GM12878 (cell line): ENCODE measurements around the gene ACSF3.

ENCODE experiments used
- ATF2 ChIP-seq: IDR thresholded peaks from 2 replicates; pipeline ENCODE4 v1.6.1; 2012; ENCODE audit warnings: low read length, inconsistent platforms
- BMI1 ChIP-seq: fragments of 450-650 bp; IDR thresholded peaks from 2 replicates; pipeline ENCODE4 v1.6.1; 2016; ENCODE audit warnings: mild to moderate bottlenecking, moderate library complexity, borderline replicate concordance
- CBX5 ChIP-seq: sonication (generic); IDR thresholded peaks from 2 replicates; pipeline ENCODE4 v1.6.1; 2016; ENCODE audit warnings: low read depth, moderate library complexity, mild to moderate bottlenecking, inconsistent platforms
- CEBPB ChIP-seq, 2 experiments: fragments of 150-350 bp in 1 of 2; IDR thresholded peaks; 2 replicates each; pipeline ENCODE4 v1.6.1; 2012 to 2014; ENCODE audit warnings: low read depth in 2 of 2, low read length in 2 of 2, borderline replicate concordance in 1 of 2, inconsistent platforms in 1 of 2
- CHD2 ChIP-seq: IDR thresholded peaks from 2 replicates; pipeline ENCODE4 v1.6.1; 2011; ENCODE audit warnings: low read depth, low read length, improper control_type of control experiment, borderline replicate concordance
- CTCF ChIP-seq, 3 experiments: IDR thresholded peaks in 2 of 3; conservative IDR thresholded peaks in 1 of 3; 2 replicates each; pipeline ENCODE4 v1.5.1; 2011; ENCODE audit warnings: low read depth in 3 of 3, low read length in 3 of 3, mild to moderate bottlenecking in 3 of 3, control low read depth in 2 of 3, moderate library complexity in 2 of 3, inconsistent platforms in 1 of 3, mixed read lengths in 1 of 3; ENCODE audit not compliant: control insufficient read depth in 2 of 3, insufficient read depth in 1 of 3; ENCODE audit errors: extremely low read depth in 1 of 3
- GABPA ChIP-seq: IDR thresholded peaks from 2 replicates; pipeline ENCODE4 v1.6.1; 2014; ENCODE audit warnings: antibody characterized with exemption, low read depth, mild to moderate bottlenecking, inconsistent platforms
- JUNB ChIP-seq: IDR thresholded peaks from 2 replicates; pipeline ENCODE4 v1.6.1; 2016; ENCODE audit warnings: antibody characterized with exemption, mild to moderate bottlenecking
- NR2C1 ChIP-seq: fragments of 450-650 bp; IDR thresholded peaks from 2 replicates; pipeline ENCODE4 v1.6.1; 2017; ENCODE audit warnings: antibody characterized with exemption, mild to moderate bottlenecking, moderate library complexity
- PBX3 ChIP-seq: IDR thresholded peaks from 2 replicates; pipeline ENCODE4 v1.6.1; 2011; ENCODE audit warnings: mild to moderate bottlenecking, low read depth, low read length, moderate library complexity; ENCODE audit not compliant: insufficient replicate concordance
- POLR2AphosphoS2 ChIP-seq: IDR thresholded peaks from 2 replicates; pipeline ENCODE4 v1.6.1; 2011; ENCODE audit warnings: low read depth, mild to moderate bottlenecking, low read length, improper control_type of control experiment, moderate library complexity
- PRDM15 ChIP-seq: fragments of 450-650 bp; formaldehyde crosslinking; IDR thresholded peaks from 2 replicates; pipeline ENCODE4 v1.4.0; 2020; ENCODE audit warnings: mild to moderate bottlenecking, moderate library complexity
- RAD51 ChIP-seq: fragments of 450-650 bp; IDR thresholded peaks from 2 replicates; pipeline ENCODE4 v1.6.1; 2016; ENCODE audit warnings: moderate library complexity, mild to moderate bottlenecking, inconsistent platforms
- SRF ChIP-seq, 2 experiments: IDR thresholded peaks; 2 replicates each; pipeline ENCODE4 v1.6.1; 2011; ENCODE audit warnings: low read depth in 2 of 2, low read length in 2 of 2, mild to moderate bottlenecking in 1 of 2, moderate library complexity in 1 of 2

GRCh38 chr16:89171216-89172170 lies 77.8 kb downstream of the ACSF3 start, which contains the start of gene CDH15:
- TF ChIP-seq CBX5, result no peak
- TF ChIP-seq PRDM15 (CRISPR knock-in tag), result no peak
- TF ChIP-seq ATF2, result no peak
- TF ChIP-seq RAD51, result no peak
- no peak for TF ChIP-seq CTCF (IDR thresholded peaks at IDR 0.05 in 2 of 3, conservative IDR thresholded peaks at IDR 0.05 in 1 of 3; ENCODE audit: control insufficient read depth in 2 of 3, extremely low read depth in 1 of 3, insufficient read depth in 1 of 3, low read depth in 3 of 3, low read length in 3 of 3)
- TF ChIP-seq JUNB, result no peak
- TF ChIP-seq BMI1, result no peak
- TF ChIP-seq SRF (IDR thresholded peaks at IDR 0.05; ENCODE audit: low read depth in 2 of 2, low read length in 2 of 2), result no peak
- no peak for TF ChIP-seq POLR2AphosphoS2
- peak; percentile 94 for TF ChIP-seq PBX3
- no peak for TF ChIP-seq CHD2
- TF ChIP-seq GABPA, result no peak
- TF ChIP-seq NR2C1, result no peak
- no peak for TF ChIP-seq CEBPB (IDR thresholded peaks at IDR 0.05; ENCODE audit: borderline replicate concordance in 1 of 2, low read depth in 2 of 2, low read length in 2 of 2)
